Keratinocyte (primary cell): ENCODE measurements around the gene NUP35.

ENCODE experiments used
- EZH2 ChIP-seq: IDR thresholded peaks from one replicate; pipeline ENCODE4 v1.6.1; 2012; ENCODE audit warnings: inconsistent platforms, mild to moderate bottlenecking, low read length, moderate library complexity
- TF ChIP-seq, protein P1 (sequence below), 3 experiments: IDR thresholded peaks in 1 of 3; conservative IDR thresholded peaks in 1 of 3; optimal IDR thresholded peaks in 1 of 3; 2 replicates in 2 of 3; 3 replicates in 1 of 3; pipeline versions ENCODE3 to v1.5.1; 2011; ENCODE audit warnings: low read length in 3 of 3, mild to moderate bottlenecking in 3 of 3, moderate library complexity in 2 of 3, control low read depth in 1 of 3, inconsistent platforms in 1 of 3; ENCODE audit not compliant: insufficient read depth in 2 of 3; ENCODE audit errors: extremely low read depth in 1 of 3

DNA sequence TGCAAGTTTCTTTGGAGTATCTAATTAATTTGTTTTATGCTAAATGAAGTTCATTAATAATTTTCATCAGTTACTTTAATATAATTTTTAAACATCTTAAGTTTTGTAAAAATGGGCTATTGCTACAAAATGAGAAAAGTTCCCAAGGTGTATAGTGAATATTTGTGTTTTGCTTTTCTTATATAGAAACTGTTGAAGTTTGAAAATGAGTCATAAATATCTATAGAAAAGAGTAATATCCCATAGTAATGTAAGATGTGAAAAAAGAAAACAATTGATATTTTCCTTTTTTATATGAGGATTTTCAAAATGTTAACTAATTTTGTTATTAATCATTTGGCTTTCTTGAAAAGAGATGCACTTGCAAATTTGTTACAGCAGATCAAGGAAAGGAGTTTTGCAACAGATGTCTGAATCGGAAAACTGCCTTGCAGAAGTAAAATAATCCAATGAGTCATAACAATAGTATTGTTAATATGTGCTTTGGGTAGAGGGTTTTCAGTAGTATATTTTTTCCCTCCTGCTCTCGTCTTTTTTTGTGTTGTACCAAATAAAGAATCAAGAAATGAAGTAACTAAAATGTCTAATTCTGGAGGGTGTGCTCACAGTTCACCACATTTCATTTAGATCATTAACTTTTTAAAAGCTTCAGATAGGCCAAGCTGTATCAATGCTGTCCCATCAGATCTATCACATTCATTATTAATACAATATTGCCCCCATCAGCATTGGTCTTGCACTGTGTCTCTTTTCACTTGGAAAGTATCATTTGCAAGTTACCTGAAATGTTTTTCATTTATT lies 30.2 kb upstream of the NUP35 start:
- TF ChIP-seq, protein P1, sequence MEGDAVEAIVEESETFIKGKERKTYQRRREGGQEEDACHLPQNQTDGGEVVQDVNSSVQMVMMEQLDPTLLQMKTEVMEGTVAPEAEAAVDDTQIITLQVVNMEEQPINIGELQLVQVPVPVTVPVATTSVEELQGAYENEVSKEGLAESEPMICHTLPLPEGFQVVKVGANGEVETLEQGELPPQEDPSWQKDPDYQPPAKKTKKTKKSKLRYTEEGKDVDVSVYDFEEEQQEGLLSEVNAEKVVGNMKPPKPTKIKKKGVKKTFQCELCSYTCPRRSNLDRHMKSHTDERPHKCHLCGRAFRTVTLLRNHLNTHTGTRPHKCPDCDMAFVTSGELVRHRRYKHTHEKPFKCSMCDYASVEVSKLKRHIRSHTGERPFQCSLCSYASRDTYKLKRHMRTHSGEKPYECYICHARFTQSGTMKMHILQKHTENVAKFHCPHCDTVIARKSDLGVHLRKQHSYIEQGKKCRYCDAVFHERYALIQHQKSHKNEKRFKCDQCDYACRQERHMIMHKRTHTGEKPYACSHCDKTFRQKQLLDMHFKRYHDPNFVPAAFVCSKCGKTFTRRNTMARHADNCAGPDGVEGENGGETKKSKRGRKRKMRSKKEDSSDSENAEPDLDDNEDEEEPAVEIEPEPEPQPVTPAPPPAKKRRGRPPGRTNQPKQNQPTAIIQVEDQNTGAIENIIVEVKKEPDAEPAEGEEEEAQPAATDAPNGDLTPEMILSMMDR (optimal IDR thresholded peaks at IDR 0.05 in 1 of 3, IDR thresholded peaks at IDR 0.05 in 1 of 3, conservative IDR thresholded peaks at IDR 0.05 in 1 of 3; ENCODE audit: extremely low read depth in 1 of 3, insufficient read depth in 2 of 3, low read length in 3 of 3): no peak
- TF ChIP-seq EZH2: no peak
